NCI-H2081 (cell line): Measurements from ENCODE around the gene NYNRIN.

Experiments used
- DNase-seq, 2 experiments: peaks; one replicate each; lab custom pipeline; 2025; lab: John Stamatoyannopoulos, UW

Gene NYNRIN

DNA sequence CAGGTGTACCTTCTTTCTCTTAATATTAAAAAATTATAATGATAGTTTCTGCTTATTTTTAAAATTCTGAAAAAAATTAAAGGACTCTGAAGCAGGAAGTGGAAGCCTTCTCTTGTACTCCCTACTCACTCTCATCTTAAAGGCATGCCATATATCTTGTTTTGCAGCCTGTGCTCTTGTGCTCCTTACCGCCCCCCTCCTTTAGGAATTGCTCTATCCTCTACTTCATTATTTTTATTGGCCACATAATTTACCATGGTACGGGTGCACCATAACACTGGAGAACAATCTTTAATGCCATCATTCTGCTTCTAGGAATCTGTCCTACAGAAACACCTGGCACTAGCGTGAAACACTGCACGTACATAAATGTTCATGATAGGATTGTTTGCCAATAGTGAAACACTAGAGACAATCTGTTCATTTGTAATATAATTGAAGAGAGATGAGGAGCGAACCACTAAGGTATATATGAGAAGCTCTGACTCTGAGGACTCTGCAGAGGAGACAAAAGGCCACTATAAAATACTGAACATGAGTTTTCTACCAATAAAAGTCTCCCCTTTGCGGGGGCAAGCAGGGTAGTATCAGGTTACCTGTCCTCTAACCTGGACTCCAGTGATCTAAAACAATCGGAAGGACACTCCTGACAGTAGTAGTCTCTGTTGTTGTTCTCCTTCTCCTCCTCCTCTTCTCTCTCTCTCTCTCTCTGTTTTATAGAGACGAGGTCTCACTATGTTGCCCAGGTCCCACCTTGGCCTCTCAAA is 6.3 kb upstream of the NYNRIN start:
- DNase-seq = no peak

DNA sequence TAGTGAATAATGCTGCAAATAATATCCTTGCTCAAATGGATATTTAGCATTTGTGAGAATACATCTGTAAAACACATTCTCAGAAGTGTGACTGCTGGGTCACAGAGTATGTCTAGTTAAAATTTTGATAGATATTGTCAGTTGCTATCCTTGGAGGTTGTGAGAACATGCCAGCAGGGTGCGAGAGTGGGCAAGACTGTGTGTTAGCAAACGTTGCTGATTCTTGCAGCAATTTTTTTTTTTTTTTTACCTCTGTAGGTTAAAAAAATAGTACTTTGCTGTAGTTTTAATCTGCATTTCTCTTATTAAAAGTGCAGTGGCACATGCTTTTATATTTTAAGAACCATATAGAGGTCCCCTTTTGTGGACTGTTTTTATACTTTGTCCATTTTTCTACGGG is 4.5 kb upstream of the NYNRIN start:
- DNase-seq = no peak

GRCh38 chr14:24395609-24396582 is 2.9 kb upstream of the NYNRIN start:
- DNase-seq = no peak

DNA sequence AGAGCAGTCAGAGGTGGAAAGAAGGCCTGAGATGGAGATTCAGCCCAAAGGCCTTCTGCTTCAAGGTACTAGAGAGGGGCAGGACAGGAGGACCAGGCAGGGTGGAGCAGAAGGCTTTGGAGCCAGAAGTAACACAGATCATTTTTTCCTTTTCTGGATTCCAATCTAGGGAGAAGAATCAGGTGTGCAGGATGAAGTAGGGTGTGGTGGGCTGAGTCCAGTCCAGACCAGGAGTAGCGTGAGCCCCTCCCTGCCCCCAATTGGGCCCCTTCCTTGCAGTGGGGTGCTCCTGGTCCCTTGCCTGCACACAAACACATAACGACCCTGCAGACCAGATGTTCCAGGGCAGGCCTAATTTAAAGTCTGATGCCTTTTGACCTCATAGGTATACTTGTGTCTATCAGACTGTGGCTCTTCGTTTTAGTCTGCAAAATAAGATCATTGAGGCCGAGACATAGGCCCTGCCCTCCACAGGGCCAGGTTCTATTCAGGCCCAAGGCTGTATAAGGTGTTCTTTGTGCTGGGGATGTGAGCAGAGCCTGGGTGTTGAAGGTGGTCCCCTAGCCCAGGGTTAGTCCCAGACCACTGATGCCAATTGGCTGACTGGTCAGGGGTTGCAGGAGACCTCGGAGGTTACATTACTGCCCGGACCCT is 1.0 kb upstream of the NYNRIN start:
- no peak for DNase-seq

DNA sequence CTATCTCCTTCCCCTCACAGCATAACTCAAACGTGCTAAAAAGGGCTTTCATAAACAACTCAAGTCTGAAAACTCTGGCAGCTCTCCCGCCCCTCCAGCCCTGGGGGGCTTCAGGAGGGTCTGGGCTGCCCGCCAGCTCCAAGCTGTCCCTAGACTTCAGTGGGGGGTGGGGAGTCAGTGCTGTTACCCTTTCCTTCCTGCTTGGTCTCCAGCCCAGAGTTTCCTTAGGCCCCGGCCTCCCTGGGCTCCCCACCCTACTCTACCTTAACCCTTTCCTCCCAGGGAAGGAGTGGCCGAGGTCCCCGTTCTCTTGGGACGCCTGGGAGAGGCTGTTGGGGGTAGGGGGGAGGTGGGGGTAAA is 530 bp upstream of the NYNRIN start:
- no peak for DNase-seq

- no peak for DNase-seq
Measured at GRCh38 chr14:24399447-24399822, 632 bp downstream of the NYNRIN start.

DNA sequence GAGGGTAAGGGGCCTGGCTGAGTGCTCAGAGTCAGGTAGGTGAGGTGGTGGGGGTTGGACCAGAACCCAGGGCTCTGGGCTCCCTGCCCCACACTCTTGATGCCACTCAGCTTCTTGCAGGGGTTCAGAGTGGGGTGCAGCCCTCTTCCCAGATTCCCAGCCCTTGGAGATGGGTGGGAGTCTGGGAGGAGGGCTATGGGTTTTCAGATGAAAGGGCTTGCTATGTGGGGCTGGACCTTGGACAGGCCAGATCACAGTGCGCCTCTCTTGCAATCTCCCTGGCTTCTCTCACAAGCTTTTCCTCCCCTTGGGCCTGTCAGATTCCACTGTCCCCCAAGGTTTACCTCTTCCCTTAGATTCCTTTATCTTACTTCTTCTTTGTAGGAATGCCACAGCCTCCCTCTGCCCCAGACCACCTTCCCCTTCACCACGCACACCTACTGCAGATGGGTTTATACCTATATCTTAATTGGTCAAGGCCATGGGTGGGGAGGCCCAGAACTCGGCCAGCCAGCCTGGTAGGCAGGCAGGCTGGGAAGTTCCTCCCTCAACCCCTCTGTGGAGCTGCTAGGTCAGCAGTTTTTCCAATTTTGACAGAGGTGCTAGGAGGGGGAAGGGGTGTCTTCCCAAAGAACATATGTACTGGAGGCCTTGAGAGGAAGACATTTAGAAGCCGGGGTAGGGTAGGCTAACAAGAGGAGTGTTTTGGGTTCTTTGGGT is 1.4 kb downstream of the NYNRIN start:
- DNase-seq = no peak

- no peak for DNase-seq
Measured at GRCh38 chr14:24401810-24402702, 3.3 kb downstream of the NYNRIN start.

- DNase-seq = no peak
Measured at GRCh38 chr14:24403294-24403998, 4.6 kb downstream of the NYNRIN start.

- no peak for DNase-seq
Measured at GRCh38 chr14:24404814-24405213, 6.0 kb downstream of the NYNRIN start.

GRCh38 chr14:24406416-24406815 is 7.6 kb downstream of the NYNRIN start:
- no peak for DNase-seq

GRCh38 chr14:24407608-24408325 is 9.0 kb downstream of the NYNRIN start:
- no peak for DNase-seq

DNA sequence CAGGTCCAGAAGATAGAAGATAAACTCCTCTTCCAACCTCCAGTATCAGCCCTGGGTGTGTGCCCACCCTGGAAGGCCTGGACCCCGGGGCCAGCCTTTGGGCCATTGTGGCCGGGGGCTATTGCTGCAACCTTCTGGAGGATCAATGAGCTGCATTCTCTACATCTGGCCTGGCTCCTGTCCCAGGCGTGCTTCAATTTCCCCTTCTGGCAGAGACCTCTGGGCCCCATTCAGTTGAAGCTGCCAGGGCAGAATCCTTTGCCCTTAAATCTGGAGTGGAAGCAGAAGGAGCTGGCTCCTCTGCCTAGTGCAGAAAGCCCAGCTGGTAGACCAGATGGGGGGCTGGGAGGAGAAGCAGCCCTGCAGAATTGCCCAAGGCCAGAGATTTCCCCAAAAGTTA is 10.0 kb downstream of the NYNRIN start:
- DNase-seq = no peak

- no peak for DNase-seq
Measured at GRCh38 chr14:24409192-24409591, 10.4 kb downstream of the NYNRIN start.

- no peak for DNase-seq
Measured at GRCh38 chr14:24409956-24410355, 11.2 kb downstream of the NYNRIN start.

GRCh38 chr14:24411443-24412389 is 12.9 kb downstream of the NYNRIN start:
- DNase-seq = peak; percentile 1 to 23

GRCh38 chr14:24414077-24414476 is 15.3 kb downstream of the NYNRIN start:
- DNase-seq = no peak

GRCh38 chr14:24414732-24415420 is 16.1 kb downstream of the NYNRIN start:
- DNase-seq = no peak
